ENCODE data around the gene CELF4.
A peak's percentile ranks its signal among the peaks of the same experiment; 100 is the strongest.

CELF4 gene

DNA sequence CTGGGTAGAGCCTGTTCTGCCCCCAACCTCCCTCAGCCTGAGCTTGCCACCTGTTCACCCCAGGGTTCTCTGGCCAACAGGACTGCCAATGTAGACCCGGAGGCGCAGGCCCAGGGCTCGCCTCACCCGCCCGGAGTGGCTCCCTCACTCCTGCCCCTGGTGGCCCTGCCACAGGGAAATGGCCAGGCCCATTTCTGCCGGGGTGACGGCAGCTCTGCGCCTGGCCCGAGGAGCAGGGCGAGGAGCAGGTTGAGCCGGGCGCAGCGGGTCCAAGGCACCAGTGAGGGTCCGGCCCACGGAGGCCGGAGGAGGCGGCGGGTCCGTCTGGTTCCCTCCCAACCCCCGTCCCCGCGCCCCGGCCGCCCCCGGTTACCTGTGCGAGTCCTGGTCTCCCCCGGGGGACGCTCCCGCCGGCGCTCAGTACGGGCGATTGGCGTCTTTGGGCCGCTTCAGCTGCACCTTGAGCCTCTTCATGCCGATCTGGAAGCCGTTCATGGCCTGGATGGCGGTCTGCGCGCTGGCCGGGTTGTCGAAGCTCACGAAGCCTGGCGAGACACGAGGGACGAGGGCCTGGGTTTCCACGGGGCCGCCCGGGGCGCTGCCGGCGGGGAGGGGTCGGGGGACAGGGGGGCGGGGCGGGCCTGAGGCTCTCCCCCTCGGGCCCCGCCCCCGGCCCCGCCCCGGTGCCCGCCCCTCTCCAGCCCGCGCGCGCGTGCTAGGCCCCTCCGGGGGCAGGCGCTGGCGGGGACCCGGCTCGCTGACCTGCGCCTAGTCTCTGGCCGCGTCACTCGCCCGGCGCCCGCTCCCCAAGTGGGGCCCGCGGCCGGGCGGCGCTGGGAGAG is 312.0 kb downstream of the CELF4 start:
- peak; percentile 43 for DNase-seq (ENCODE audit: low spot score)

- no peak for DNase-seq (ENCODE audit: low spot score)
These were observed 312.7 kb downstream of the CELF4 start for GRCh38 chr18:37252854-37253393.

DNA sequence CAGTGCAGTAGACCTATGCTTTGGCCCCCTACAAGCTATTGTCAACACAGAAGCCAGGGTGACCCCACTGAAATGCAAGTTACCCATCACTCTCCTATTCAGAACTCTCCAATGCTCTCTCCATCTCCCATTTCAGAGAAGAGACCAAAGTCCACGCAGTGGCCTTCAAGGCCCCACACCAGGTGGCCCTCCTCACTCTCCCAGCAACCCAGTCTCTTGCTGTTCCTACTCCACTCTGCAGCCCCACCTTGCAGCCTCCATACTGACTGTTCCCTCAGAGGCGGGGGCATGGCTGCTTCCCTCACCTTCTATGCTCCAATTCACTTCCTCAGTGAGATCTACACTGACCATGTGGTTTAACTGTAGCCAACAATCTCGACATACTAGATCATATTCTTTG is 313.3 kb downstream of the CELF4 start:
- no peak for DNase-seq (ENCODE audit: low spot score)

DNA sequence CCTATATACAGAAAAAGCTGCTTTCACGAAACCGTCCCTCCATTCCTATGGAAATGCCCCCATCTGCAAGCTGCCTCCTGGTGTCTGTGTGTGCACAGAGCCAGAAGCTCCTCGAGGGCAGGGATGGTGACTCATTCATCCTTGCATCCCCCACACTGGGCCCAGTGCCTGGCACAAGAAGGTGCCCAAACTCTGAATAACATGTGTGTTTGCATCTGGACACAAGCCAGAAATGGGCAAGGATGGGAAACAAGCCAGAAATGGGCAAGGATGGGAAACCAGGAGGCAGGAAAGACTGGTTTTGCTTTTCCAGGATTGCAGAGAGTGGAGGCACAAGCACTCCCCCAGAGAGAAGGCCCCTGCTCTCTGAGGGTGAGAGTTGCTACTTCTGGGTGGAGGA is 313.9 kb downstream of the CELF4 start:
- no peak for DNase-seq (ENCODE audit: low spot score)

DNA sequence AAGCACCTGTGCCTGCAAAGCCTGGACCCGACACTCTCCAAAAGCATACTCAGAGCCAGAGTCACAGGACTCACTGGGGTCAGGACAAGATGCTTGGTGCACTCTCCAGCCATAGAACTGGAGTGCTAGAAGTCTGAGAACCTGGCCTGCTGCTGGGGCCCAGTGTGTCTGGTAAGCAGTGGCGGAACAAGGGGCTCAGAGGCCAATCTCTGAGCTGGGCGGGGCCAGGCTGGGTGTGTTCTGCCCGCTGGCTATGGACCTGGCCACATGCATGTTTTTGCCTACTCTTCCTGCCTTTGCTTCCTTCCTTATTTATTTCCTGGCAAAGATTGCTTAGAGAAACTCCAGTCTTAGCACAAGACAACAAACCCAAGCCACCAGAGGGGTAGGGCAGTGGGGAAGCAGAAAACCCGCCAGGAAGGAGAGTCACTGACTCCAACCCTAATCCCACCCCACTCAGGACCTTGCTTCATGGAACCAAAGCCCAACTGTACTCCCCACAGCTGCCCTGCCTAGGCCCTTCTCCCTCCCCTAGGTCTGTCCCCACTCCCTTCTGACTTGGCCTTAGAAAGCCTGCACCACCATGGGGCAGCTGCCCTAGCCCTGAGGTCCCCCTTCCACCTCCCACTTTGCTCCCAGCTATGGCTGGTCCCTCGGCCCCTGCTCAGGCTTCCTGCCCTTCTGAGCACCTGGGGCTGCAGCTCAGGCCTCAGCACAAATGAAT is 315.5 kb downstream of the CELF4 start:
- DNase-seq (ENCODE audit: low spot score), result no peak

- no peak for DNase-seq (ENCODE audit: low spot score)
These were observed 316.3 kb downstream of the CELF4 start for GRCh38 chr18:37249171-37249886.

- DNase-seq (ENCODE audit: low spot score), result no peak
These were observed 317.3 kb downstream of the CELF4 start for GRCh38 chr18:37248281-37248680.

DNA sequence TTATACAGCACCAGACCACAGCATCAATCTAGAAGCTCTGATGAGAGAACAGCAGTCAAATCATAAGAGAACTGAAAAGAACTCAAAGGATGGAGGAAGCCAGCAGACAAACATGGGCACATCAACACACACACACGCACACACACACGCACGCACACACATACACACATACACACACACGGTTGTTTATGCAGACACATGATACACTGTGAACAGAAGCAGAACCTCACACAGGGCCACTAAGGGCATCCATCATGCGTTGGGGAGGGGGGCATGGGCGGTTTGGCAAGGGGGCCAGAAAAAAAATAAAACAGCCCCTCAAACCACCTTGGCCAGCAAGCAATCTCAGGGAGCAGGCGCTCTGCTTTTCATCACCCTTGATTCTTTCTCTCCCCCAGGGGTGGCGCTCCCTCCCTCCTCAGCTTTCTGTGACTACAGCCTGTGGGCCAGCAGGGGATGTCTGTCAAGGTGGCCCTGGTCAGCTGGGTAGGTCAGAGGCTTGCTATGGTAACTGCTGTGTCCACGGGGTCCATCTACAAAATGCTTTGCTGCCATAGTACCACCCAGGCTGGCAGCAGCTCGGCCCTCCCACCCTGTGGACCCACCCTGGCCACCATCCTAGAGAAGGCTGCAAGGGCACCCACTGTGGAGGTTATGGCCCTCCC is 318.0 kb downstream of the CELF4 start:
- no peak for DNase-seq (ENCODE audit: low spot score)

DNA sequence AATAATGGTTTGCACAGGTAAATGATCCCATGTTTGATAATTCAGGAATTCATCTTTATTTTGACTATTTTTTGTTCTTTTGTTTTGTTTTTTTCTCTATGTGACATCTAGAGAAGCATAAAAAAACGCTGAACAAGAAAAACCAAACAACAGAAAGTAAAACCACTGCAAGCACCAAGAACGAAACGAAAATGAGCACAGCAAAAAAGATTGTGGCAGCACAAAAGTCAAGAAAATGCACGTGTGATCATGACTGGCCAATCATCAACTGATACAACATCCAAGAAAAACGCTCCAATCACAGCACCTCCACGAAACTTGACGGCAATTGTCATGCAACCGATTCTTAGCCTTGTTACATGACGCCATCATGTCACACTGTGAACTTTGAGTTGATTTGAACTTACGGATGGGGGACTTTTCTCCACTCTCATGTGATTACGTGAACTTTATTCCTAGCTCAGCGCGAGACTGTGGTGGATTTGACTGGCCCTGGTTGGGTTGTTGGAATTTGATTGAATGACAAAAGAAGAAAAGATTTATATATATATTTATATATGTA is 318.7 kb downstream of the CELF4 start:
- DNase-seq (ENCODE audit: low spot score), result no peak

DNA sequence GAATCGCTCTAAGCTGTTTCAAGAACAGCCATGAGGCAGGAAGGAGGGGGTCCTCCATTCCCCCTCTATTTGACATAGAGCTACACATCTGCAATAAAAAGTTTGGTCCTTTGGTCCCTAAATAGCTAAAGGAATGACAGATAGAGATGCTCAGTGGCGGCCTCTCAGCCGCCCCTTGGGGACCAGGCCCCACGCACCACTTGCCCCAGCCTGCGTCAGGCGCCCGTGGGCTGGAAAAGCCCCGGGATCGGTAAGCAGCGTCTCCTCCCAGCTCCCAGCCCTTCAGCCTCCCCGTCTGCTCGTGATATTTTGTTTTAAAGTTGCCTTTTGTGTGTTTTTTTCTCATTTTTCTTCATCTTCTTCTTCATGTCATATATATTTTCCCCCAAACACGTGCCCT is 321.0 kb downstream of the CELF4 start:
- no peak for DNase-seq (ENCODE audit: low spot score)

DNA sequence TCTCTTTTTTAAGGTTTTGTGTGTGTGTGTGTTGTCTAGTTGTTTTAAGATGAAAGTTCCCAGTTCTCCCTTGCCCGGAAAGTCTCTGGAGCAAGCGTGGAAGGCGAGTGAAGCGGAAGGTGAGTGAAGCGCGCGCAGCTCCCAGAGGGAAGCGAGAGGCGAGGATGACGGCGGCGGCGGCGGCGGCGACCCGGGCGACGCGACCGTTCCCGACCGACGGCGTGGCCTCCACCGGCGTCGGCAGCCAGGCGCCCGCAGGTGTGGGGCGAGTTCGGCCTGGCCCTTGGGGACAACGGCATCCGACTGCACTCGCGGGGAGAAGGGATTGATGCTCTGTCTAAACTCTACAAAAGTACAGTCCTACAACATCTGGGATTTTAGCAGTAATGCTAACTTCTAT is 321.9 kb downstream of the CELF4 start:
- no peak for DNase-seq (ENCODE audit: low spot score)

DNA sequence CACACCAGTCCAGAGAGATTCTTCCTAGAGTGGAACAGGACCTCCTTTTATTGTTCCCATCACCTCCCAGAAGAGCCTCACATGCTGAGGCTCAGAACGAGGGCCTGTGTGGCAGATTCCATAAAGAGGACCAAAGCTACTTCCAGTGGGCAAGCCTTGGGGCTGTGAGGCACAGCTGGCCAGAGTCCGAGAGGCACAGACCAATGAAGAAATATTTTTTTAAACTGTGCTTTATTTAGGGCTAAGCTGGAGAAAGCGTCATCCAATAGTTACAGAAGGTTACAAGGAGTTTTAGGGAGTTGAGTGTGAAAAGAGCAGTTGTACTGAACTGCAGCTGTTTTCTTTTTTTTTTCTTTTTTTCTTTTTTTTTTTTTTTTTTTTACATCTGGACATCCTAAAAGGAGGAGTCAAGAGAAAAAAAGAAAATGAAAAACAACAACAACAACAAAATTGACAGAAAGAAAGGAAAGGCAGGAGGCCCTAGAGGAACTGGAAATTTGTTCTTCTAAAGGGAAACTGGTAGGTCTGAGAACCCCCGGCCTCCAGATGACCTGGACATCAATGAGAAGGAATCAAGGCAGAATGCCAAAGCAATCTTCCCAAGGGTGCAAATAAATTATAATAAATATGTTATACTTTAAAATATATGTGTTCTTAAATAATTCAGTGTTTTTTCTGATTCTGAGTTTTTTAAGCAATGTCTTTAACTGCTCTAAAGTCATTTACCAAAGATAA is 322.6 kb downstream of the CELF4 start:
- no peak for DNase-seq (ENCODE audit: low spot score)

DNA sequence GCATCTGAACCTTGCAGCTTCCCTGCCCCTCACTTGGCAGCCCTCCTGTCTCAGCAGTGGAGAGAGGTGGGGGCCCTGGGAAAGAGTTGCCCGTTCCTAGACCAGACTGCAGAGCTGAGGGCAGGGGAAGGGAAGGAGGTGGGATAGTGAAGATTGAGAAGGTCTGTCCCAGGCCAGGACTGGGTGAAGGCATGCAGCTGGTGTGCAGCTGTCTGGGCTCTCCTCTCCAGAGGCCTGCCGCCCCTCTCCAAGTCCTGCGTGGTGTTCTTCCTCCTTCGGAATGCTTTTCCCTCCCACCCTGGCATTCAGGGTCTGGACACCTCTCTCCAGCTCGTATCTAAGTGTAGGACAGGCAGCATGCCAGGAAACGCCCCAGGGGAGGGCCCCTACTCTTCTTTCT is 323.5 kb downstream of the CELF4 start:
- no peak for DNase-seq (ENCODE audit: low spot score)

DNA sequence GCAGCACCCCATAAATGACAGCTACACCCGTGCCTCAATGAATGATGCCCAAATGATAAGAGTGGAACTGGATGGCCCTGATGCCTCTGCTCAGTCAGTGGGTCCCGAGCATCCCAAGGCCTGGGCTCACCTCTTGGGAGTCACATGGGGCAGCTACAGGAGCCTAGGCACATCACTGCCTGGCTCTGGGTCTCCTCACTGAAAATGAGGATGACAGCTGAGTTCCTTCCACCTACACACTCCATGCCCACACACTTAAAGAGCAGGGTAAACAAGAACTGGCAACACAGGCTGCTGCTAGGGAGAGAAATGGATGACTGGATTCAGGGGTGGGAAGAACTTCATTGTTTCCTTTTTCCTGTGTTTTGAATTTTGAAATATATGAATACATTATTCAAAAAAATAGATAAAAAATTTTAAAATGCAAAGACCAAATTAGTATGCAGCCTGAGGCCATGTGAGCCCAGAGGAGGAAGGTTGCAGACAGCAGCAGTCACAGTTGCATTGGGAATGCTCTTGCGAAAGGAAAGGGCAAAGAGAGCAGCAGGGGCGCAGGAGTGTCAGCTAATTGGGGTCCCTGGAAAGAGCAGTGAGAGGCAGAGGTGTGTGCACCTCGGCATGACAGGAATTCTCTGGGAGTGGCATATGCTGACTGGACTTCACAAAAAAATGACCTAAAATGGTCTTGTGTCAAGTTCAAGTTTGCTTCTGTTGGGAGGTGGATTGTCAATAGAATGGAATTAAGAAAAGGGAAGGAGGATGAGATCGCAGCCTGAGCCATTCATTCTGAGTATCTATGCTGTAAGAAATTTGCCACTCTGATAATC is 327.1 kb downstream of the CELF4 start:
- peak; percentile 6 for DNase-seq (ENCODE audit: low spot score)

DNA sequence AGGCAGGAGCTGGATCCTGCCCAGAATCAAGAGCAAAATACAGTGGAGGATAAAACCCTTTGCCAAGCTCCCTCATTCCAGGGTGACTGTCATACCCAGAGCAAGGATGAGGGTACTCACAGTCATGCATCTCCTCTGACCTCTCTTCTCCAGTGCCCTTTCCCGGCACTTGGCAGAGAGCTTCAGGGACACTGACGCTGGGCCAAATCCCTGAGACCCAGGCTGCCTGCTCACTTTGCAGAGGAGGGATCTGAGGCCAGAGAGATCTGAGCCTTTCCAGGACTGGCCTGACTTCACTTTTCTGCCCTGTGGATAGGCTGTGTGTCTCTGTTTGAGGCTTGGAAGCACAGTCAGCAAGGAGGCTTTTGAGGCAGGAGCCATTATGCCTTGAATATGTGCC is 330.0 kb downstream of the CELF4 start:
- no peak for DNase-seq (ENCODE audit: low spot score)

DNA sequence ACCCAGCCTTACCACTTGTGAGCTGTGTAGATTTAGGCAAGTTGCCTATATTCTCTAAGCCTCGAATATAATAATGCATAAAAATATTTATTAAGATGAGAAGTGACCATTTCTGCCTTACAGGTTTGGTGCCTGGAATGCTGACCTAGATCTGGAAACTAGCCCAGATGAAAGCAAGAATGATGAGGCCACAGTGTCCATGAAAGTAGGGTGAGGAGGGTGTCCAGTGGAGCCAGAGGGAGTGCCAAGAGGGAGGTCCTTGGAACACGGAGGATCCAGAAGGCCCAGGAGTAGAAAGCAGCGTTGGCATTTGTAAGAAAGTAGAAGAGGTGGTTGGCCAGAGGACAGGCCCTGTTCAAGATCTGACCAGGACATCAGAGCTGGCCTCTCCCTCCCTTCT is 334.3 kb downstream of the CELF4 start:
- no peak for DNase-seq (ENCODE audit: low spot score)

- DNase-seq (ENCODE audit: low spot score), result no peak
These were observed 334.8 kb downstream of the CELF4 start for GRCh38 chr18:37230768-37231167.

GRCh38 chr18:37225279-37225678 is 340.3 kb downstream of the CELF4 start:
- no peak for DNase-seq (ENCODE audit: low spot score)

DNA sequence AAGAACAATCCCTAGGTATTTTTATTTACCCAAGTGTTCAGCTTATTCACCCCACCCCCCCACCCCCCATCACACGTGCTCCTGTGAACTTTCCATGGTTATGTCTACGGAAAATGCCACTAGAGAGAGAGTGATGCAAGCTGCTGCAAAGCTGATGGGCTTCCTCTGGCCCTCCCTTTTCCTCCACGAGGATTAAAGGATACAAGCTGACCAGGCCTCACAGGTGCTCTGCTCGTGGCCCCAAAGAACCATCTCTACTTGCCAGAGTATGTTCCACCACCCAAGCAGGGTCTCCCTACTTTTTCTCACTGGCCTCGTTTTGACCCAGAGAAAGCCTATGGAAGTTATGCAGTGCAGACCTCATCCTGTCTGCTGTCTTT is 342.6 kb downstream of the CELF4 start:
- no peak for DNase-seq (ENCODE audit: low spot score)

DNA sequence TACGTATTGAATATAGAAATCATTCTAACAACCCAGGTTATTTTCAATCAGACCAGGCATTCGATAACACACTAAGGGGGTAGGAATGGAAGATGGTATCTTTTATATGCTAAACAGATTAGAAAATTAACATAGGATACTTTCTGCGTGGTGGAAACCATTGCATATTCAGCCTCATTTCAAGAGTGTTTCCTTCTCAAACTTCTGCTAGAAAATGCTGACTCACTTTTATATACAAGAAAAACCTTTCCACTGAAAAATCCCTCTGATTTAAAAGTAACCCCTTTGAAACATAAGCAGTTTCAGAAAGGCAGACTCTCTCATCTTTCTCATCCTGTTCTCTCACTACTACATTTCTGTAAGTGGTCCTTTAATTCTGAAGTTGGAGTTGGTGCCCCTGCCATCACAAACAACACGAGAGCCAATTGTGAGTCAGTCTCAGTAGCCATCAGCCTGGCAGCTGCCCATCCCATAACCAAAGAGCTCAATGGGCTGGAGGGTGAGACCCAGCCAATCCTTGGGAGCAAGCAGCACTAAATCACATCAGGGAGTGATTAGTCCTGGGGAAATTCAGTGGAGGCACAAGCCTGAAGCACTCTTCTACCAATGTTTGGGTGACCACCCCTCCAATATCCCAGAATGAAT is 343.1 kb downstream of the CELF4 start:
- DNase-seq (ENCODE audit: low spot score), result no peak
